ENCODE measurements around the gene GATA2.

Gene GATA2

DNA sequence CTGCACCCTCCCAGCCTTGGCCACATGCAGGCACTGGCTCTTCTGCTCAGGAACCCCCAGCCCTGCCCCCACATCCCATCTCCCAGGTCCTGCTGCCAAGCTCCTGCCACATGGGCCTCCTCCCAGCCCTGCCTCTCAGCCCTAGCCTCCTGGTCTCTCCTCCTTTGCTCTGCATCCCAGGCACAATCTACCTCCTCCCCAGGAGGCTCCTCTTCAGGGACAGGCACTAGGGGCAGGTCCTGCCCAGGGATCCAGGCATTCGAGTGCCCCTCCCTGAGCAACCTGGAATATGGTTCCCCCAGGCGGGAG, 38.7 kb downstream of the GATA2 start:
- TF ChIP-seq, protein P1, sequence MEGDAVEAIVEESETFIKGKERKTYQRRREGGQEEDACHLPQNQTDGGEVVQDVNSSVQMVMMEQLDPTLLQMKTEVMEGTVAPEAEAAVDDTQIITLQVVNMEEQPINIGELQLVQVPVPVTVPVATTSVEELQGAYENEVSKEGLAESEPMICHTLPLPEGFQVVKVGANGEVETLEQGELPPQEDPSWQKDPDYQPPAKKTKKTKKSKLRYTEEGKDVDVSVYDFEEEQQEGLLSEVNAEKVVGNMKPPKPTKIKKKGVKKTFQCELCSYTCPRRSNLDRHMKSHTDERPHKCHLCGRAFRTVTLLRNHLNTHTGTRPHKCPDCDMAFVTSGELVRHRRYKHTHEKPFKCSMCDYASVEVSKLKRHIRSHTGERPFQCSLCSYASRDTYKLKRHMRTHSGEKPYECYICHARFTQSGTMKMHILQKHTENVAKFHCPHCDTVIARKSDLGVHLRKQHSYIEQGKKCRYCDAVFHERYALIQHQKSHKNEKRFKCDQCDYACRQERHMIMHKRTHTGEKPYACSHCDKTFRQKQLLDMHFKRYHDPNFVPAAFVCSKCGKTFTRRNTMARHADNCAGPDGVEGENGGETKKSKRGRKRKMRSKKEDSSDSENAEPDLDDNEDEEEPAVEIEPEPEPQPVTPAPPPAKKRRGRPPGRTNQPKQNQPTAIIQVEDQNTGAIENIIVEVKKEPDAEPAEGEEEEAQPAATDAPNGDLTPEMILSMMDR (IDR thresholded peaks at IDR 0.05; ENCODE audit: low read depth, low read length) = no peak
- H3K4me3 ChIP-seq (ENCODE audit: low read depth, low read length) = no peak overlapping the region
- in situ Hi-C loops (cut with HindIII; ENCODE audit: low sequenced_read_pairs) = no loop called here
- no peak for DNase-seq (ENCODE audit: low read depth, low spot score)

DNA sequence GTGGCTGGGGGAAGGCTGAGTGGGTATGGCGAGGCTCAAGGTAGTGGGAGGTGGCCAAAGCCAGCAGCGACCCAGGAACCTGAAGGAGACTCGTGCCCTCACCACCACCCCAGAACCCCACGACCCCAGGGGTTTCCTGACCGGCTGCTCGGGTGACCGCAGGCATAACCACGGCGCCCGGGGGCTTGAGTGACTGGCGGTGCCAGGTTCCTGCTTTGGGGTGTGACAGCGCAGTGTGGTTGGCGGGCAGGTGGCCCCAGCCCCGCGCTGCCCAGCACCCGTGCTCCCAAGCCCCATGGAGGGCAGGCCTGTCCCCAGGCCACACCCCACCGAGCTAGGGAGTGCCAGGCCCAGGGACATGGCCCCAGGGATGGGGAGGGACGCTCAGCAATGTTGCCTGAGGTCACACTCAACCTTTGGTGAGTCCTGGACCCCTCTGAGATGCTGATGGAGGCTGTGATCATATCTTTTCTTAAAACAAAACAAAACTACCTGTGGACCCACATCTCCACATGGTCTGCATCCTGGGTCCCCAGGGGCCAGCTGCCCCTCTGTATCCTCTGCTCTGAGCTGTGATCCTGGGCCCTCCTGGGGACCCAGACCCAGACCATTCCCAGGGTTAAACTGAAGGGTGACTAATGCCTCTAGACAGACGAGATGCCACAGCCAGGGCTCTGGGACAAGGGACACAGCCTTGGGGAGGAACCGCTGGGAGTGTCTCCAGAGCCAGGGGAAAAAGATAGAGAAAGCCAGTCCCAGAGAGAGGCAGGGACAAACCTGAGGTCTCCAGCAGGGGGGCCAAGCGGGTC, 39.3 kb downstream of the GATA2 start:
- TF ChIP-seq, protein P1 (IDR thresholded peaks at IDR 0.05; ENCODE audit: low read depth, low read length) = no peak
- no peak overlapping the region for H3K4me3 ChIP-seq (ENCODE audit: low read depth, low read length)
- no peak for DNase-seq (ENCODE audit: low read depth, low spot score)
- in situ Hi-C loops (cut with HindIII; ENCODE audit: low sequenced_read_pairs) = no loop called here

DNA sequence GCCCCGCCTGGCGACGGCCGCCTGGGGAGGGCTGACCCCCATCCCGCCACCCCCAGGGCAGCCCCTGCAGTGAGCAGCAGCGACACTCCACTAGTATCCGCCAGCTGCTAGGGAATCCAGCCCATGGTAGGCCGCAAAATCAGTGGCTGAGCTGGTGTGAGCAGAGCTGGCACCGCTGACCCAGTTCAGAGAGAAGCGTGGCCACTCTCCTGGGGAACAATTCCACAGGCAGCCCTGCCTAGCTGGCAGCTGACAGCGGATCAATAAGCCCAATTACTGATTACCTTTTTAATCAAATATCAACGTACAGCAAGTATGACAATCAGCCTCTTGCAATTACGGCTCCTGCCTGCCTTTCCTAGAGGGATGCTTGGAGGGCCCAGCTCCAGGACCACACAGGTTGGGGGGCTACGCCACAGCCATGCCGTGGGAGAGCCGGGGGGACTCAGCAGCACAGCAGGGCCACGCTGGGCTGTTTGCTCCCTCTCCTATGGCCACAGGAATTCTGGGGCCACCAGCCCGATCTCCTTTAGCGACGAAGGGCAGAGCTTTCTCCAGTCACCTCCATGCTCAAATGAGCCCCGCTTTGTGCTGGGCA, 40.2 kb downstream of the GATA2 start:
- TF ChIP-seq, protein P1 (IDR thresholded peaks at IDR 0.05; ENCODE audit: low read depth, low read length) = no peak
- in situ Hi-C loops (cut with HindIII; ENCODE audit: low sequenced_read_pairs) = no loop called here
- H3K4me3 ChIP-seq (ENCODE audit: low read depth, low read length) = no peak overlapping the region
- no peak for DNase-seq (ENCODE audit: low read depth, low spot score)

DNA sequence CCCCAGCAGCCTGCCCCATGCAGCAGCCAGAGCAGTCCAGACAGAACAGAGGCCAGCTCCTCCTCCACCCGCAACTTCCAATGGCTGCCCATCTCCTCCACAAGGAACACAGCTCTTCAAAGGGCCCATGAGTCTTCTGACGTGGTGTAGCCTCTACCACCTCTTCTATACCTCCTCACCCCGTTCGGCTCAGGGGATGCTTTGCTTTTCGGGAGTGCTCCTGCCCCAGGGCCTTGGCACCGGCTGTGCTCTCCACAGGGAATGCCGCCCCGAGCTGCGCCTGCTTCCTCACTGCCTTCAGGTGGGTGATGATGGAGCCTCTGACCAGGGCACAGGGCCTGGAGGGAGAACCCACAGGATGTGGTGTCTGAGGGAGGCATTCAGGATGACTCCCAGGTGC, 40.9 kb downstream of the GATA2 start:
- TF ChIP-seq, protein P1 (IDR thresholded peaks at IDR 0.05; ENCODE audit: low read depth, low read length) = no peak
- no peak overlapping the region for H3K4me3 ChIP-seq (ENCODE audit: low read depth, low read length)
- DNase-seq (ENCODE audit: low read depth, low spot score) = no peak
- in situ Hi-C loops (cut with HindIII; ENCODE audit: low sequenced_read_pairs) = no loop called here

DNA sequence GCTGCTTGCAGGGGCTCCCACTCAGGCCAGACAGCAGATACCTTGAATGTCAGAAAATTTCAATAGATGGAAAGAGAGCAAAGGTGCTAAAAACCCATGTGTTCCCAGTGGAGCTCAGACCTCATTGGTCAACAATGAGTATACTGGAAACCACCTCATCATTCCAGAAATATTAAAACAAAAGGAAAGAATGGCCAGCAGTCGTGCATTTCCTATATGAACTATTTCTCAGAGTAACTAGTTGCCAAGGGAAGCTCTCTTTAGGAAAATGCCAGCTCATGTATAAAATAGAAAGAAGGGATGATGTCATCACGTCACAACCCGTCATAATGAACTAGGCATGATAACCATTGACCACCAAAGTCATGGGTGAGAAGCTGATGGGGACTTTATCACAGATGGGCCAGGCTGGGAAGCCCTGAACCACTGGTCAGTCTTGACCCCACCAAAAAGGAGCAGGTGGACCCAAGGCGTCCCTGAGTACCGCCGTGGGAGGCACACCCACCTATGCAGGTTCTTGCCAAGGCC, 43.8 kb downstream of the GATA2 start:
- TF ChIP-seq, protein P1 (IDR thresholded peaks at IDR 0.05; ENCODE audit: low read depth, low read length) = no peak
- in situ Hi-C loops (cut with HindIII; ENCODE audit: low sequenced_read_pairs) = no loop called here
- DNase-seq (ENCODE audit: low read depth, low spot score) = no peak
- H3K4me3 ChIP-seq (ENCODE audit: low read depth, low read length) = no peak overlapping the region

DNA sequence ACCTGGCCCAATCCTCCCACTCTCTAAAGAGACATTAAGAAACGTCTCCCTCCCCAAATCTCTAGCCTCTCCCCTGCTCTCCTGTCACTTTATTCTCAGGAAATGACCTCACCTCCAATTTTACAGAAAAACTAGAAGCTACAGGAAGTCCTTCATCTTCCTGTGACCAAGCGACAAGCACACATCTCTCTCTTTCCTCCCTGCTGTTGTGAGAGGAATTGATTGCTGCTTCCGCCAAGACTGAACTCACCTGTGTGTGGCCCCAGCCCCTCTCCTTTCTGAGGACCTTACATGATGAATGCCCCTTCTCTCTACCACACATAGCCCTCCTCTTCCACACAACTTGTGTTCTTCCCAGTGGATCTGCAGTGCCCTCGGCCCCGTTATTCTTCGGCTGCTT, 44.5 kb downstream of the GATA2 start:
- in situ Hi-C loops (cut with HindIII; ENCODE audit: low sequenced_read_pairs) = no loop called here
- no peak overlapping the region for H3K4me3 ChIP-seq (ENCODE audit: low read depth, low read length)
- DNase-seq (ENCODE audit: low read depth, low spot score) = no peak
- TF ChIP-seq, protein P1 (IDR thresholded peaks at IDR 0.05; ENCODE audit: low read depth, low read length) = no peak

Data from astrocyte of the spinal cord (primary cell).